Liver (tissue), 9 donors: ENCODE data around the gene ILF3. TPM values are rescaled to one million over a fixed set of nuclear protein-coding genes. Genes with fewer than 3 reads are reported as not detected.

Experiments
- DNase-seq: peaks from one replicate; pipeline ENCODE4 v3.0.0-alpha.2; 2017; ENCODE audit warnings: low spot score
- H3K27ac ChIP-seq, 2 donors: one replicate each; pipeline ENCODE4 v1.7.0; 2013; ENCODE audit warnings: inconsistent platforms in 2 of 2, low read length in 2 of 2, control low read depth in 1 of 2, low read depth in 1 of 2, mild to moderate bottlenecking in 1 of 2
- H3K27me3 ChIP-seq, 4 donors: one replicate each; pipeline versions ENCODE4 v1.6.1 to v1.7.0; 2013; ENCODE audit warnings: low read length in 3 of 4, inconsistent platforms in 1 of 4, mild to moderate bottlenecking in 1 of 4, moderate library complexity in 1 of 4; ENCODE audit not compliant: control insufficient read depth in 4 of 4, insufficient read depth in 4 of 4
- H3K36me3 ChIP-seq, 4 donors: one replicate each; pipeline versions ENCODE4 v1.6.1 to v1.7.0; 2013; ENCODE audit warnings: low read length in 3 of 4, mild to moderate bottlenecking in 3 of 4, low read depth in 1 of 4, moderate library complexity in 1 of 4; ENCODE audit not compliant: control insufficient read depth in 4 of 4, insufficient read depth in 3 of 4
- H3K4me1 ChIP-seq, 4 donors: one replicate each; pipeline versions ENCODE4 v1.6.1 to v1.7.0; 2013; ENCODE audit warnings: low read length in 3 of 4, mild to moderate bottlenecking in 3 of 4, moderate library complexity in 1 of 4; ENCODE audit not compliant: control insufficient read depth in 4 of 4, insufficient read depth in 4 of 4
- H3K4me3 ChIP-seq, 3 donors: one replicate each; pipeline versions ENCODE4 v1.6.1 to v1.7.0; 2013; ENCODE audit warnings: low read length in 3 of 3, control low read depth in 1 of 3, low read depth in 1 of 3, mild to moderate bottlenecking in 1 of 3
- H3K9ac ChIP-seq, 2 donors: one replicate each; pipeline ENCODE4 v1.7.0; 2013; ENCODE audit warnings: low read length in 2 of 2, mild to moderate bottlenecking in 2 of 2, moderate library complexity in 2 of 2, control low read depth in 1 of 2, low read depth in 1 of 2
- H3K9me3 ChIP-seq, 4 donors: one replicate each; pipeline versions ENCODE4 v1.6.1 to v1.7.0; 2013; ENCODE audit warnings: low read length in 3 of 4; ENCODE audit not compliant: control insufficient read depth in 4 of 4
- EGR1 ChIP-seq, 2 donors: IDR thresholded peaks; 2 replicates each; pipeline ENCODE4 v1.6.1; 2016 to 2018; ENCODE audit warnings: antibody characterized with exemption in 2 of 2, low read depth in 2 of 2
- FOXA1 ChIP-seq: IDR thresholded peaks from 2 replicates; pipeline ENCODE4 v1.6.1; 2016; ENCODE audit warnings: antibody characterized with exemption
- FOXA2 ChIP-seq: IDR thresholded peaks from 2 replicates; pipeline ENCODE4 v1.6.1; 2016; ENCODE audit warnings: antibody characterized with exemption
- GABPA ChIP-seq, 2 donors: IDR thresholded peaks in 1 of 2; conservative IDR thresholded peaks in 1 of 2; 2 replicates each; pipeline ENCODE4 v1.6.1; 2016; ENCODE audit warnings: antibody characterized with exemption in 2 of 2, mild to moderate bottlenecking in 1 of 2, moderate library complexity in 1 of 2
- HNF4A ChIP-seq, 2 donors: conservative IDR thresholded peaks; 2 replicates each; pipeline ENCODE4 v1.6.1; 2016; ENCODE audit warnings: antibody characterized with exemption in 2 of 2, mild to moderate bottlenecking in 2 of 2
- JUND ChIP-seq, 2 donors: IDR thresholded peaks; 2 replicates each; pipeline ENCODE4 v1.6.1; 2016; ENCODE audit warnings: antibody characterized with exemption in 2 of 2
- RXRA ChIP-seq, 2 donors: IDR thresholded peaks; 2 replicates each; pipeline ENCODE4 v1.6.1; 2017 to 2018; ENCODE audit warnings: antibody characterized with exemption in 2 of 2, mild to moderate bottlenecking in 1 of 2
- YY1 ChIP-seq: IDR thresholded peaks from 2 replicates; pipeline ENCODE4 v1.6.1; 2016; ENCODE audit warnings: antibody characterized with exemption, mild to moderate bottlenecking
- WGBS: extraction: QIAGEN DNeasy Blood & Tissue Kit; methylation state at CpG from one replicate; pipeline ENCODE4 v1.1.7; 2013; 5-methylcytosine and 5-hydroxymethylcytosine counted together
- polyA plus RNA-seq, 2 donors: library from polyadenylated mRNA; stranded (reverse) in 1 of 2; unstranded in 1 of 2; fragments of 200-250 nt in 1 of 2; fragments of >200 nt in 1 of 2; fragmentation: Nextera tagmentation in 1 of 2; extraction: Ambion mirVana in 1 of 2; gene quantifications; one replicate each; pipeline versions ENCODE4 v1.2.1 to v1.2.3, GENCODE V29; 2013 to 2015
- total RNA-seq, 2 donors: library from RNA; depleted of rRNA; stranded (reverse); fragments of >200 nt; gene quantifications; one replicate each; pipeline ENCODE4 v1.2.3, GENCODE V29; 2014
- TF ChIP-seq, protein P1 (sequence below): fragments of 150-350 bp; IDR thresholded peaks from 2 replicates; pipeline ENCODE4 v1.5.1; 2017; ENCODE audit warnings: improper control_type of control experiment, low read depth, low read length; ENCODE audit not compliant: missing input control
- TF ChIP-seq, protein P2 (sequence below): IDR thresholded peaks from 2 replicates; pipeline ENCODE4 v1.6.1; 2016; ENCODE audit warnings: antibody characterized with exemption
- TF ChIP-seq, protein P3 (sequence below): IDR thresholded peaks from 2 replicates; pipeline ENCODE4 v1.6.1; 2016; ENCODE audit warnings: antibody characterized with exemption
- TF ChIP-seq, protein P4 (sequence below): IDR thresholded peaks from 2 replicates; pipeline ENCODE4 v1.6.1; 2016; ENCODE audit warnings: antibody characterized with exemption
- TF ChIP-seq, protein P5 (sequence below): IDR thresholded peaks from 2 replicates; pipeline ENCODE4 v1.6.1; 2016; ENCODE audit warnings: antibody characterized with exemption, mild to moderate bottlenecking
- donor health status: healthy.
- donor health status: healthy.
- donor health status: healthy.
- donor health status: healthy.
- donor health status: healthy.

Gene ILF3
- total and polyA plus RNA-seq, 4 donors = 31.7 to 85.1 (median 42.9) TPM

DNA sequence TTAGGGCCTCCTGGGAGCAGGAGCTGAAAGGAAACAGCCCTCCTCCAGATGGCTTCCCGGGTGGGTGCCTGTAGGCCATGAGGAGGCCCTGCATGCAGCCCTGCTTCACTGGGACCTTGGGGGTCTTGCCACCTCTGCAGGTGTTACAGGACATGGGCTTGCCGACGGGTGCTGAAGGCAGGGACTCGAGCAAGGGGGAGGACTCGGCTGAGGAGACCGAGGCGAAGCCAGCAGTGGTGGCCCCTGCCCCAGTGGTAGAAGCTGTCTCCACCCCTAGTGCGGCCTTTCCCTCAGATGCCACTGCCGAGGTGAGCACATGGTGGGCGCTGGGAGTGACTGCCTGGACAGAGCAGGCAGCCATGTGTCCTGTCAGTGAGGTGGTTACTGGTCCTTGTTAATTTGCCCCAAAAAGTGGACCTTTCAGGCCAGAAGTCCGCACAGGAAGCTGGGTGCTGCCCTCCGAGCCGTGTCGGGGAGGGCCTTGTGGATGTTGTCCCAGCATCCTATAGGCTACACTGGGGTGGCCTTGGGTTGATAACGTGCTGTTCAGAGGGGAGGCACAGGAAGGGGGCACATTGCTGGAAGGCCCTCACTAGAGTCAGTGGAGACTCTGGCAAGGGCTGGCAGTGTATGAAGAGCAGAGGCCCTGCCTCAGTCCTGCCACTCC is 28.4 kb downstream of the ILF3 start:
- H3K27ac ChIP-seq = no peak overlapping the region
- WGBS = 94% methylated on average over 15 of the region's 15 CpGs
- H3K4me3 ChIP-seq = no peak overlapping the region

More for the DNA sequence above, 28.4 kb downstream of the ILF3 start:
- DNase-seq = no peak
- Histone ChIP-seq H3K9me3 (no peaks in the 10 kb centered on the region), H3K27me3 (no peaks in the 10 kb centered on the region), H3K4me1 (peaks cover 0 to 9% (median 6%) of the 10 kb centered on the region in 4 donors), H3K36me3 (peaks cover 30 to 95% (median 61%) of the 10 kb centered on the region in 4 donors), H3K9ac (no peak overlapping the region)
- TF ChIP-seq YY1 (no peak), FOXA2 (no peak), JUND (IDR thresholded peaks at IDR 0.05) (no peak), HNF4A (conservative IDR thresholded peaks at IDR 0.05) (no peak), RXRA (IDR thresholded peaks at IDR 0.05) (no peak), FOXA1 (no peak), GABPA (IDR thresholded peaks at IDR 0.05 in 1 of 2, conservative IDR thresholded peaks at IDR 0.05 in 1 of 2) (no peak), EGR1 (IDR thresholded peaks at IDR 0.05; ENCODE audit: low read depth in 2 of 2) (no peak)
- TF ChIP-seq, protein P1, sequence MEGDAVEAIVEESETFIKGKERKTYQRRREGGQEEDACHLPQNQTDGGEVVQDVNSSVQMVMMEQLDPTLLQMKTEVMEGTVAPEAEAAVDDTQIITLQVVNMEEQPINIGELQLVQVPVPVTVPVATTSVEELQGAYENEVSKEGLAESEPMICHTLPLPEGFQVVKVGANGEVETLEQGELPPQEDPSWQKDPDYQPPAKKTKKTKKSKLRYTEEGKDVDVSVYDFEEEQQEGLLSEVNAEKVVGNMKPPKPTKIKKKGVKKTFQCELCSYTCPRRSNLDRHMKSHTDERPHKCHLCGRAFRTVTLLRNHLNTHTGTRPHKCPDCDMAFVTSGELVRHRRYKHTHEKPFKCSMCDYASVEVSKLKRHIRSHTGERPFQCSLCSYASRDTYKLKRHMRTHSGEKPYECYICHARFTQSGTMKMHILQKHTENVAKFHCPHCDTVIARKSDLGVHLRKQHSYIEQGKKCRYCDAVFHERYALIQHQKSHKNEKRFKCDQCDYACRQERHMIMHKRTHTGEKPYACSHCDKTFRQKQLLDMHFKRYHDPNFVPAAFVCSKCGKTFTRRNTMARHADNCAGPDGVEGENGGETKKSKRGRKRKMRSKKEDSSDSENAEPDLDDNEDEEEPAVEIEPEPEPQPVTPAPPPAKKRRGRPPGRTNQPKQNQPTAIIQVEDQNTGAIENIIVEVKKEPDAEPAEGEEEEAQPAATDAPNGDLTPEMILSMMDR = no peak
- TF ChIP-seq, protein P2, sequence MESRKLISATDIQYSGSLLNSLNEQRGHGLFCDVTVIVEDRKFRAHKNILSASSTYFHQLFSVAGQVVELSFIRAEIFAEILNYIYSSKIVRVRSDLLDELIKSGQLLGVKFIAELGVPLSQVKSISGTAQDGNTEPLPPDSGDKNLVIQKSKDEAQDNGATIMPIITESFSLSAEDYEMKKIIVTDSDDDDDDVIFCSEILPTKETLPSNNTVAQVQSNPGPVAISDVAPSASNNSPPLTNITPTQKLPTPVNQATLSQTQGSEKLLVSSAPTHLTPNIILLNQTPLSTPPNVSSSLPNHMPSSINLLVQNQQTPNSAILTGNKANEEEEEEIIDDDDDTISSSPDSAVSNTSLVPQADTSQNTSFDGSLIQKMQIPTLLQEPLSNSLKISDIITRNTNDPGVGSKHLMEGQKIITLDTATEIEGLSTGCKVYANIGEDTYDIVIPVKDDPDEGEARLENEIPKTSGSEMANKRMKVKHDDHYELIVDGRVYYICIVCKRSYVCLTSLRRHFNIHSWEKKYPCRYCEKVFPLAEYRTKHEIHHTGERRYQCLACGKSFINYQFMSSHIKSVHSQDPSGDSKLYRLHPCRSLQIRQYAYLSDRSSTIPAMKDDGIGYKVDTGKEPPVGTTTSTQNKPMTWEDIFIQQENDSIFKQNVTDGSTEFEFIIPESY = no peak
- TF ChIP-seq, protein P3, sequence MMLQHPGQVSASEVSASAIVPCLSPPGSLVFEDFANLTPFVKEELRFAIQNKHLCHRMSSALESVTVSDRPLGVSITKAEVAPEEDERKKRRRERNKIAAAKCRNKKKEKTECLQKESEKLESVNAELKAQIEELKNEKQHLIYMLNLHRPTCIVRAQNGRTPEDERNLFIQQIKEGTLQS = no peak
- TF ChIP-seq, protein P4, sequence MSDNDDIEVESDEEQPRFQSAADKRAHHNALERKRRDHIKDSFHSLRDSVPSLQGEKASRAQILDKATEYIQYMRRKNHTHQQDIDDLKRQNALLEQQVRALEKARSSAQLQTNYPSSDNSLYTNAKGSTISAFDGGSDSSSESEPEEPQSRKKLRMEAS = no peak
- TF ChIP-seq, protein P5, sequence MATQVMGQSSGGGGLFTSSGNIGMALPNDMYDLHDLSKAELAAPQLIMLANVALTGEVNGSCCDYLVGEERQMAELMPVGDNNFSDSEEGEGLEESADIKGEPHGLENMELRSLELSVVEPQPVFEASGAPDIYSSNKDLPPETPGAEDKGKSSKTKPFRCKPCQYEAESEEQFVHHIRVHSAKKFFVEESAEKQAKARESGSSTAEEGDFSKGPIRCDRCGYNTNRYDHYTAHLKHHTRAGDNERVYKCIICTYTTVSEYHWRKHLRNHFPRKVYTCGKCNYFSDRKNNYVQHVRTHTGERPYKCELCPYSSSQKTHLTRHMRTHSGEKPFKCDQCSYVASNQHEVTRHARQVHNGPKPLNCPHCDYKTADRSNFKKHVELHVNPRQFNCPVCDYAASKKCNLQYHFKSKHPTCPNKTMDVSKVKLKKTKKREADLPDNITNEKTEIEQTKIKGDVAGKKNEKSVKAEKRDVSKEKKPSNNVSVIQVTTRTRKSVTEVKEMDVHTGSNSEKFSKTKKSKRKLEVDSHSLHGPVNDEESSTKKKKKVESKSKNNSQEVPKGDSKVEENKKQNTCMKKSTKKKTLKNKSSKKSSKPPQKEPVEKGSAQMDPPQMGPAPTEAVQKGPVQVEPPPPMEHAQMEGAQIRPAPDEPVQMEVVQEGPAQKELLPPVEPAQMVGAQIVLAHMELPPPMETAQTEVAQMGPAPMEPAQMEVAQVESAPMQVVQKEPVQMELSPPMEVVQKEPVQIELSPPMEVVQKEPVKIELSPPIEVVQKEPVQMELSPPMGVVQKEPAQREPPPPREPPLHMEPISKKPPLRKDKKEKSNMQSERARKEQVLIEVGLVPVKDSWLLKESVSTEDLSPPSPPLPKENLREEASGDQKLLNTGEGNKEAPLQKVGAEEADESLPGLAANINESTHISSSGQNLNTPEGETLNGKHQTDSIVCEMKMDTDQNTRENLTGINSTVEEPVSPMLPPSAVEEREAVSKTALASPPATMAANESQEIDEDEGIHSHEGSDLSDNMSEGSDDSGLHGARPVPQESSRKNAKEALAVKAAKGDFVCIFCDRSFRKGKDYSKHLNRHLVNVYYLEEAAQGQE = no peak
